Daoy (cell line): Measurements from ENCODE around the gene WLS. TPM values are rescaled to one million over a fixed set of nuclear protein-coding genes. Genes with fewer than 3 reads are reported as not detected.
"Not testable (repeated sequence)": the region's sequence is repeated elsewhere in the genome, so short reads cannot be mapped to it uniquely, and the experiment has no call there.

Experiments used
- DNase-seq: peaks from one replicate; pipeline ENCODE4 v3.0.0-alpha.2; 2015; ENCODE audit warnings: low read depth
- total RNA-seq: library from RNA; depleted of rRNA; stranded (reverse); fragments of >200 nt; shearing (Covaris generic); gene quantifications from 2 replicates; pipeline ENCODE4 v1.2.3, GENCODE V29; 2014

WLS gene
- total RNA-seq, 1 experiment from 2014 or later = 51.8 TPM

GRCh38 chr1:68168545-68169171 is 63.7 kb downstream of the WLS start:
- no peak for DNase-seq

DNA sequence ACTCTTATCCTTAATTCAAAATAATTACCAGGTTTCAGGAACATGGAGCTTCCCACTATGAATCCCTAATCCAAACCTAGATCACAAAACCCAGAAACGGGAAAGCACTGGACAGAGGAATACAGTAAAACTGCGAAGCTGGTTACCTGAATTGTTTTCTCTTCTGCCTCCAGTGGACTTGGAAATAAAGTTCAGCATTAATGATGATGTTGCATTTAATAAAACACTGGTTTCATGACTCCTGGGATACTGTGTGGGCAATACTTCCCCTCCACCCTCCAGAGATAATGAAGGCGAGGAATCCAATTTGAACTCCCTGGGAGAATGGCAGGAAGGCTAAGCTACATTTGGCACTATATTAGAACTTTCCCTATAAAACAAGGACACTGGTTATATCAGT is 65.1 kb downstream of the WLS start:
- no peak for DNase-seq

DNA sequence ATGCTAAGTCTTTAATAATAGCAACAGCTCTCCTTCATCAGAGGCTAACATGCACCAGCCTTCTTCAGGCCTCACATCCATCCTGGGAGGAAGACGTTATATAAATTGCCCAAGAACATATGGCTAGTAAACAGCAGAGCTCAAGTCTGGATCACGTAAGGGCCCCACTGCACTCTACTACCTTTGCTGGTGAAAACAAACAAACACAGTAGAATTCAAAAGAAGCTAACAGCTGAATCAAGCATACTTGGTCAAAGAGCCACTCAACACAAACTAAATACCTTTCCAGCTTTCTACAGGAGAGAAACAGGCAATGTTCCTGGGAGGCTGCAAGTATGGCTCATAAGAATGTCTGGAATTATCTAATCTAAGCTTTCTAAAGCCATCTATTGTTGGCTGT is 66.0 kb downstream of the WLS start:
- DNase-seq = no peak

DNA sequence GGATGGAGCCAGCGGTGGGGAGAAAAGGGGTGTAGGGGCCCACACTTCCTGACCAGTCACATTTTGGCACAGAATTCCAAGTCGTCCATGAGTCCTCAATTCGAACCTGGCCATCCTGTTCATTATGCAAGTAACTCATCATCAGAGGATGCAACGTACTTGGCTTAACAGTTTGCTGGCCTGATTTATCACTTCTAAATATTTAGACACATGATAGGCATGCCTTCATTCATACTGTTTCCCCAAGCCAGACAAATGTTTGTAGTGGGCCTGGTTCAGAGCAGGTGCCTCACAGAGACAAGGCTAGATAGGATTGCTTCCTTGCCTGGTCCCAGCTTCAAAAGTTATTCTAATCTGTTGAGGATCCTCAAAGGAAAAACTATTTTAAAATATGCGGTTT is 66.7 kb downstream of the WLS start:
- no peak for DNase-seq

DNA sequence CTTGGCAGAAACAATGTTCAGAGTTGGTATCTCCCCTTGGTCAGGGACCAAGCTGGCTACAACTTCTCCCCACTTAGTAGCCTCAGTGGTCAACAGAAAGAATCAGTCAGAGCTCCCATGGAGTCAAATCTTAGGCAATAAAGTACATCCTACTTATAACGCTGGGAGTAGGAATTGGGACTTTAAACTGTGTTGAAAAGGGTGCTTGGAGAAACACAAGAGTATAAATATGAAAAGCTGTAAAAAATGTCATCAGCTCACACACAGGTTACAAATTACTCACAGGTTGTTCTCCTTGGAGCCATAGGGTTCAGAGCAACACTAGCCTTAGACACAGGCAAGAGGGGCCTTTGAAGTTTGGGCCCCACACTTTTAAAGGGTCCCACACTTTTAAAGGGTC is 67.4 kb downstream of the WLS start:
- DNase-seq = no peak

- no peak for DNase-seq
Observed at GRCh38 chr1:68163220-68163619, 69.1 kb downstream of the WLS start.

GRCh38 chr1:68162761-68163160 is 69.6 kb downstream of the WLS start:
- DNase-seq = no peak

GRCh38 chr1:68161672-68162071 is 70.7 kb downstream of the WLS start:
- not testable (repeated sequence) for DNase-seq

- not testable (repeated sequence) for DNase-seq
Observed at GRCh38 chr1:68160935-68161334, 71.4 kb downstream of the WLS start.

- no peak for DNase-seq
Observed at GRCh38 chr1:68160021-68160420, 72.3 kb downstream of the WLS start.

DNA sequence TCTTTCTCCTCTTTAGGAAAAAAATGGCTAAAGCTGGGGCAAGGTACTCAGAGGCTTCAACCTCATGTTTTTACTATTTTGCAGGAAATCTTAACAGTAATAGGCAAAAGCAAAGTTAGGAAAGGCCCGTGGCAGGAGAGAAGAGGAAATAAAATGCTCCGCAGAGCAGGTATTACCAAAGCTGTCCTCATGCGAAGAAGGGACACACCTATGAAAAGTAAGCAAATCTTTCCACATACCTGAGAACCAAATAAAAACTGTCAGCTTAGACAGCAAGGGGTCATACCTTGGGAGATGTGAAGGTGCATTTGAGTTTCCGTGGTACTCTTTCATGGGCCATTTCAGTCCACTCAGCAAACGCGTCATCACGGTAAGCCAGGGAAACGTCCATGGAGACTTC is 73.5 kb downstream of the WLS start:
- DNase-seq = no peak

DNA sequence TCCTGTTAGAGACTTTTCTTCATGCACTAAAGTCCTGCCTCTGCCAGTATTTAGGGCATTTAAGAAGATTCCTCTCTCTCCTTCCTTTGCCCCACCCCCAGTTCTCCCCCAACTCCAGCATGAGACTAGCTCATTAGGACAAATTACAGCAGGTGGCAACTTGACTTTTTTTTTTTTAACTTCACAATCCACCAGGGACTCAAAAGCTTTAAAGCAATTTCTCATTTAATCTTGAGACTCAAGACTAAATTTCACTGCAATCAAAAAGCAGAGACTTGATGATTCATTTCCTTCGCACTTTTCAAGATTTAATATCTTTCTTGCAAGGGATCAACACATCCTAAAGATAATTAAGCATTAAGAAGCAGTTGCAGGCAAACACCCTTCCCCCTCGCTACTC is 74.9 kb downstream of the WLS start:
- DNase-seq = no peak

GRCh38 chr1:68151690-68152089 is 80.6 kb downstream of the WLS start:
- no peak for DNase-seq

GRCh38 chr1:68149907-68150306 is 82.4 kb downstream of the WLS start:
- DNase-seq = no peak

DNA sequence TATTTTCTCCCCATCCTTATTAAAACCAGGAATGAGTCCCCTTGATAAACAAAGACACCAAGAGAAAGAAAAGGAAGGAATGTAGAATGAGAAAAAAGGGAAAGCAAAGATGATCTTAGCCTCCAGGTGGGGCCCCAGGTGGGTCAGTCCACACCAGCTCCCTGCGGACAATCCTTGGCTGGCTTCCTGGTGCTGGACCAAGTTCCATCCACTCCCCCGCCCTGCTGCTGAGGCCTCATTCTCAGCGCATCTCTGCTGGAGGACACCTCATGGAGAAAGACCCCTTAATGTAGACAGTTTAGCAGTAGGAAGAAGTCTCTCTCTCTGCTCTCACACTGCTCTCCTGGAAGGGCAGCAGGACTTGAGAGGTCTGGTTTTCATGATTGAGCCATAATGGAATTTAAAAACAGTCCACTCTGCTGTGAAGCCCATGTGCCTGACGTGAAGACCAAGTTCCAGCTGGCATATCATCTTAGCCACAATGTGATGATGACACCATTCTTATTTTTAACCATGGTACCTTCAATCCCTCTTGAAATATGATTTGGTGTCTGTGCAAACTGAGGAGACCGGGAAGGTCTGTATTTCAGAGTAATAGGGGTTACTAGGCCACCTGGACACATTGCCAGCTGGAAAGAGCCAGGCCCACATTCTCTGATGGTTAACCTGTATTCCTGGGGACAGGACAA is 83.1 kb downstream of the WLS start:
- no peak for DNase-seq

GRCh38 chr1:68148631-68149030 is 83.7 kb downstream of the WLS start:
- no peak for DNase-seq

- DNase-seq = no peak
Observed at GRCh38 chr1:68147534-68148171, 84.7 kb downstream of the WLS start.

- DNase-seq = no peak
Observed at GRCh38 chr1:68145418-68146126, 86.8 kb downstream of the WLS start.

DNA sequence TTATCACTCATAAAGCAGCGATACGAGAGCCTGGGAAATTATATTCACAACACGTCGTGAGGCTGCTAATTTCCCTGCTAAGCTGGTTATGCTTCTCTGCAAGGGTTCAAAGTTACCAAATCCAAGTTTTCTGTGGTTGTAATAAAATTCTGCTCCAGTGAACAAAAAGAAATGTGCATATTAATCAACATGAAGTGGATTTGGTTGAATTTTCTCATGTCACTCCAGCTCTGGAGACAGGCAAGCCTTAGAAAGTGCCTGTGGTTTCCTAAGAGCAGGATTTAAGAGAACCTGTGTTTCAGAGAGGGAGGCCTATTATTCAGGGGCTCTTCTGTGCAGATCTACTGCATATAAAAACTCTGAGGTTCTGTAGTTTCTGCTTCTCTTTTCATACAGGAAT is 87.5 kb downstream of the WLS start:
- DNase-seq = no peak

DNA sequence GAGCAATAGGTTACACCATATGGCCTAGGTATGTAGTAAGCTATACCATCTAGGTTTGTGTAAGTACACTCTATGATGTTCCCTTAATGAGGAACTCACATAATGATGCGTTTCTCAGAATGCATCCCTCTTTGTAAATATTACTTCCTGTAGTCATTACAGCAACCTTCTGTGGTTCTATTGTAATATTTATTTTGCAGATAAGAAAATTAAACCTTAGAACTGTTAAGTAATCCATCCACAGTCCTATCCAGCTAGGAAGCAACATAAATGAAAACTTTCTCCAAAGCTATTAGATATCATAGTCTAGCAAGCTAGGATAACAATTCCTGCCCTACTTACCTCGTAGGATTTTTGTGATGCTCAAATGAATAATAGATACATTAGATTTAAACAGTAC is 88.7 kb downstream of the WLS start:
- DNase-seq = no peak

DNA sequence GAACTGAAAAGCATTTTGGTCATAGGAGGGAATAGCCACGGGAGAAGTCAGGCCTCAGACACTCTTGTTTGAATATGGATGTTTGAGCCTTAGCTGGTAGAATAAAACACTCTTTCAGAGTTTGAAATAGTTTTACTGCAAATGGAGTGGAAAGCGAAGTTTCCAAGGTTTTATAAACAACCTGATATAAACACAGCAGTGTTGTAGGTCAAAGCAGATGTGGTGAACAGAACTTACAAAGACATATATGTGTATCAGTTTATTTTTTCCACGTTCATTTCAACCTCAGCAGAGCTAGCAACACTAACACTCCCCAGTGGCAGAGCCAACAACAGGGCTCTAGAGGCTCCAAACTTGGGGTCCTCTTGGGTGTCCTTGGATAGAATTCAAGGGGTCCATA is 89.9 kb downstream of the WLS start:
- no peak for DNase-seq

- DNase-seq = peak; percentile 27
Observed at GRCh38 chr1:68142036-68142435, 90.3 kb downstream of the WLS start.
